ENCODE results near the gene SNRNP40. TPM values are rescaled to one million over a fixed set of nuclear protein-coding genes. Genes with fewer than 3 reads are reported as not detected.

Gene SNRNP40
- total and polyA plus RNA-seq, 2 of the 13 experiments (the other 11 are each of a cell fraction or from before 2014, with no cell fraction given) = 51.0 to 147 TPM

- no peak for TF ChIP-seq FOXA1 (IDR thresholded peaks at IDR 0.05)
- TF ChIP-seq FOXA1 (CRISPR knock-in tag; IDR thresholded peaks at IDR 0.05) = peak; percentile 50
- peak; percentile 79 for TF ChIP-seq STAG1 (CRISPR knock-in tag; IDR thresholded peaks at IDR 0.05)
- no peak for TF ChIP-seq ZBTB33 (CRISPR knock-in tag; IDR thresholded peaks at IDR 0.05)
Observed at GRCh38 chr1:31335007-31335406, 38.4 kb upstream of the SNRNP40 start (continued).

- no peak overlapping the region for H3K27ac ChIP-seq (ENCODE audit: extremely low read length, insufficient read depth, low read length)
- ChIA-PET POLR2A (interaction anchor here (1.2 kb wide), 1 partner anchor 31 kb away, joined by 3 read pairs; the partner anchor contains the start of genes SNRNP40 and ZCCHC17), CTCF (ENCODE audit: low intra/inter-chr PET ratio, low total read pairs) (no interaction called here)
- H3K4me2 ChIP-seq (ENCODE audit: low read depth, low read length) = no peak overlapping the region
- H3K9me3 ChIP-seq (ENCODE audit: low read length) = no peaks in the 10 kb centered on the region
- peak in 1 of 2 experiments; percentile 54; a peak in 1 of 4 replicates for TF ChIP-seq ATF4 (CRISPR knock-in tag; IDR thresholded peaks at IDR 0.05)
- no peak for TF ChIP-seq IKZF1 (IDR thresholded peaks at IDR 0.05)
- no peaks in the 10 kb centered on the region for H3K4me1 ChIP-seq (ENCODE audit: insufficient read depth, low read length)
- intact Hi-C loops (cut with micrococcal nuclease; ENCODE audit: unreplicated experiment) = no loop called here
- H3K4me3 ChIP-seq (replicated peaks in 1 of 3; ENCODE audit: insufficient read depth in 1 of 3, low read depth in 2 of 3, low read length in 3 of 3) = no peak overlapping the region
- H2AFZ ChIP-seq (ENCODE audit: low read length) = no peak overlapping the region
- BruUV-seq (replicated peaks) = no TSS peak
- DNase-seq (ENCODE audit: low spot score) = no peak
- WGBS (ENCODE audit: low lambda C conversion rate) = 79% methylated on average over 3 of the region's 3 CpGs
- no peak for FAIRE-seq
- H3K79me2 ChIP-seq (ENCODE audit: insufficient read depth, low read length) = no peaks in the 10 kb centered on the region
- in situ Hi-C loops (cut with HindIII; ENCODE audit: extremely low pct_ligation_motif_present, low pct_unique_long_range_greater_than_20kb) = loop anchor here (5.0 kb wide), 1 partner anchor 140 kb away; no protein-coding TSS in a partner anchor
- ATAC-seq = no peak
- H3K36me3 ChIP-seq (replicated peaks in 1 of 2; ENCODE audit: control insufficient read depth in 1 of 2, insufficient read depth in 2 of 2, low read length in 2 of 2) = peaks cover 0 to 6% of the 10 kb centered on the region in 2 experiments; a peak in 1 of 5 replicates
- no peaks in the 10 kb centered on the region for H4K20me1 ChIP-seq (ENCODE audit: insufficient read depth, low read length)
- H3K27me3 ChIP-seq (ENCODE audit: control insufficient read depth in 1 of 2, insufficient read depth in 2 of 2, low read length in 2 of 2) = no peaks in the 10 kb centered on the region
- H3K9ac ChIP-seq (ENCODE audit: insufficient read depth, low read depth, low read length) = no peak overlapping the region
Observed at GRCh38 chr1:31327381-31327780, 30.8 kb upstream of the SNRNP40 start.

Data from HepG2 (cell line).